Non-pigmented ciliary epithelial cell (primary cell): ENCODE measurements around the gene HOXB13.

Source experiments
- DNase-seq: peaks from one replicate; pipeline ENCODE4 v3.0.0-alpha.2; 2010; ENCODE audit warnings: low read depth

The HOXB13 gene

GRCh38 chr17:48704361-48705248, 23.9 kb downstream of the HOXB13 start:
- DNase-seq = no peak

- DNase-seq = no peak
Measured at GRCh38 chr17:48701864-48702532, 26.6 kb downstream of the HOXB13 start.

- no peak for DNase-seq
Measured at GRCh38 chr17:48693178-48693577, 35.4 kb downstream of the HOXB13 start.

GRCh38 chr17:48692049-48692448, 36.5 kb downstream of the HOXB13 start:
- no peak for DNase-seq

GRCh38 chr17:48690655-48691054, 37.9 kb downstream of the HOXB13 start:
- DNase-seq = no peak

GRCh38 chr17:48681609-48682008, 46.9 kb downstream of the HOXB13 start:
- no peak for DNase-seq

- no peak for DNase-seq
Measured at GRCh38 chr17:48679385-48680096, 49.0 kb downstream of the HOXB13 start.

GRCh38 chr17:48678141-48678971, 50.2 kb downstream of the HOXB13 start:
- DNase-seq = no peak

GRCh38 chr17:48676963-48677558, 51.5 kb downstream of the HOXB13 start:
- DNase-seq = no peak
